Calu3 (cell line): ENCODE results near the gene PCNT. TPM values are rescaled to one million over a fixed set of nuclear protein-coding genes. Genes with fewer than 3 reads are reported as not detected.

Experiments used
- BruUV-seq: library from RNA; stranded (reverse); fragments of 400-500 nt; replicated peaks from 2 replicates; lab custom pipeline; 2021; lab: Mats Ljungman, UMichigan
- CTCF ChIA-PET: fragments of 300-600 bp; sonication (Branson Sonifier 250); formaldehyde crosslinking; loops from one replicate; lab custom pipeline; 2022; ENCODE audit warnings: antibody characterized with exemption; lab: Charles Lee
- DNase-seq: peaks from one replicate; pipeline ENCODE4 v3.0.0; 2022
- H3K27ac Mint-ChIP-seq: one replicate; pipeline ENCODE4 v1.8.0; 2022; ENCODE audit warnings: mixed read lengths; ENCODE audit not compliant: unreplicated experiment
- H3K27me3 Mint-ChIP-seq: one replicate; pipeline ENCODE4 v1.8.0; 2022; ENCODE audit warnings: mixed read lengths; ENCODE audit not compliant: unreplicated experiment
- H3K36me3 Mint-ChIP-seq: one replicate; pipeline ENCODE4 v1.8.0; 2022; ENCODE audit warnings: mild to moderate bottlenecking, moderate library complexity, mixed read lengths; ENCODE audit not compliant: insufficient read depth, unreplicated experiment
- H3K4me1 Mint-ChIP-seq: one replicate; pipeline ENCODE4 v1.8.0; 2022; ENCODE audit warnings: mild to moderate bottlenecking, low read depth, mixed read lengths; ENCODE audit not compliant: unreplicated experiment
- H3K4me3 Mint-ChIP-seq: one replicate; pipeline ENCODE4 v1.8.0; 2022; ENCODE audit warnings: mild to moderate bottlenecking, low read depth, moderate library complexity, mixed read lengths; ENCODE audit not compliant: unreplicated experiment
- H3K9me3 Mint-ChIP-seq: one replicate; pipeline ENCODE4 v1.8.0; 2022; ENCODE audit warnings: low read depth, mixed read lengths; ENCODE audit not compliant: unreplicated experiment
- intact Hi-C: fragments of 100-400 bp; cut with micrococcal nuclease; formaldehyde crosslinking; loops from one replicate; pipeline ENCODE4 v1.10.0; 2022; ENCODE audit not compliant: unreplicated experiment
- total RNA-seq: library from RNA; stranded (reverse); gene quantifications from 2 replicates; pipeline ENCODE4 v1.2.3, GENCODE V29; 2022
- TF ChIP-seq, protein P1 (sequence below): fragments of 200-600 bp; IDR thresholded peaks from one replicate; pipeline ENCODE4 v1.8.0; 2022; ENCODE audit warnings: antibody characterized with exemption; ENCODE audit not compliant: unreplicated experiment

PCNT gene
- total RNA-seq, 1 experiment from 2014 or later = 32.2 TPM

DNA sequence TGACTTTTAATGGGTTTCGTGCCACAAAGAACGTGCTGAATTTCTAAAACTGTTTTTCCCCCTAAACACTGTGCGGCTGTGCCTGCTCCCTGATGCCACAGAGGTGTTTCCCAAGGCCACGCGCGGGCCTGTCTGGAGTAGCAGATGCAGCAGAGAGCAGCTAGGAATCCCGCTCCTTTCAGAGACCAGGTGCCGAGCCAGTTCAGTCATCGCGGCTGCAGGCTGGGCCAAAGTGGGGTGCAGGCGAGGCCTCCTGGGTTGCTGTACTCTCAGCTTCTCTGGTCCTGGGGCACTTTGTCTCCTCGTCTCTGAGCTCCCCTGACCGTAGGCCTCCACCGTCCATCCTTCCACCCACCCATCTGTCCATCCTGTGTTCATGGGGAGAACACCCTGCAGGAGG is 117.4 kb downstream of the PCNT start:
- TF ChIP-seq, protein P1, sequence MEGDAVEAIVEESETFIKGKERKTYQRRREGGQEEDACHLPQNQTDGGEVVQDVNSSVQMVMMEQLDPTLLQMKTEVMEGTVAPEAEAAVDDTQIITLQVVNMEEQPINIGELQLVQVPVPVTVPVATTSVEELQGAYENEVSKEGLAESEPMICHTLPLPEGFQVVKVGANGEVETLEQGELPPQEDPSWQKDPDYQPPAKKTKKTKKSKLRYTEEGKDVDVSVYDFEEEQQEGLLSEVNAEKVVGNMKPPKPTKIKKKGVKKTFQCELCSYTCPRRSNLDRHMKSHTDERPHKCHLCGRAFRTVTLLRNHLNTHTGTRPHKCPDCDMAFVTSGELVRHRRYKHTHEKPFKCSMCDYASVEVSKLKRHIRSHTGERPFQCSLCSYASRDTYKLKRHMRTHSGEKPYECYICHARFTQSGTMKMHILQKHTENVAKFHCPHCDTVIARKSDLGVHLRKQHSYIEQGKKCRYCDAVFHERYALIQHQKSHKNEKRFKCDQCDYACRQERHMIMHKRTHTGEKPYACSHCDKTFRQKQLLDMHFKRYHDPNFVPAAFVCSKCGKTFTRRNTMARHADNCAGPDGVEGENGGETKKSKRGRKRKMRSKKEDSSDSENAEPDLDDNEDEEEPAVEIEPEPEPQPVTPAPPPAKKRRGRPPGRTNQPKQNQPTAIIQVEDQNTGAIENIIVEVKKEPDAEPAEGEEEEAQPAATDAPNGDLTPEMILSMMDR = no peak
- Mint-ChIP-seq H3K27ac (no peak overlapping the region), H3K9me3 (no peaks in the 10 kb centered on the region), H3K4me3 (no peak overlapping the region), H3K27me3 (no peaks in the 10 kb centered on the region), H3K36me3 (peaks cover 28% of the 10 kb centered on the region), H3K4me1 (no peaks in the 10 kb centered on the region)
- CTCF ChIA-PET = interaction anchor here (0.6 kb wide), 1 partner anchor 136 kb away, joined by 7 read pairs; no protein-coding TSS in a partner anchor
- no TSS peak for BruUV-seq
- DNase-seq = no peak
- intact Hi-C loops = no loop called here

DNA sequence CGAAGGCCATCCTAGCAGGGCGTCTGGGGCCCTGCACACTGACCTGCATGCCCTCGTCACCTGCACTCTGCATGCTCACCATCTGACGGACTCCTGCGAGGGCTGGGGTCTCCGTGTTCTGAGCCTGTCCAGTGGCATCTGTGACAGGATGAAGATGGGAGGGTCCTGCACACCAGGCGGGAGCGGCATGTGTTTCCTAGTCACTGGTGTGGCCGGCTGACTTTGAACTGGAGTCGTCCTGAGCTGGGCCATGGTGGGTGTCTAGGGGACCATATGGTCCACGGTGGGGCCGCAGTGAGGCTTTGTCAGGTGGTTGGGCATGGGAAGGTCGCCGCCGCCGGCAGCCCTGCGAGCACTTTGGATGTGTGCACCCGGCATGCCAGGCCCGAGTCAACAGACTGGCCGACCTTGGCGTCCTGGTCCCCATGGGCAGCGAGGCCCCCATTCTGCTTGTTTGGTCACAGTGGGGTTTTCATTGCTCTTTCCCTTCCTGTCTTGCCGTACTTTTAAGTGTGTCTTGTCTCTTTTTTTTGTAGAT is 118.1 kb downstream of the PCNT start:
- no peaks in the 10 kb centered on the region for H3K4me1 Mint-ChIP-seq
- no TSS peak for BruUV-seq
- TF ChIP-seq, protein P1 = no peak
- CTCF ChIA-PET = no interaction called here
- intact Hi-C loops = no loop called here
- H3K27me3 Mint-ChIP-seq = no peaks in the 10 kb centered on the region
- no peak overlapping the region for H3K27ac Mint-ChIP-seq
- no peak overlapping the region for H3K4me3 Mint-ChIP-seq
- peaks cover 28% of the 10 kb centered on the region for H3K36me3 Mint-ChIP-seq
- no peaks in the 10 kb centered on the region for H3K9me3 Mint-ChIP-seq
- no peak for DNase-seq

DNA sequence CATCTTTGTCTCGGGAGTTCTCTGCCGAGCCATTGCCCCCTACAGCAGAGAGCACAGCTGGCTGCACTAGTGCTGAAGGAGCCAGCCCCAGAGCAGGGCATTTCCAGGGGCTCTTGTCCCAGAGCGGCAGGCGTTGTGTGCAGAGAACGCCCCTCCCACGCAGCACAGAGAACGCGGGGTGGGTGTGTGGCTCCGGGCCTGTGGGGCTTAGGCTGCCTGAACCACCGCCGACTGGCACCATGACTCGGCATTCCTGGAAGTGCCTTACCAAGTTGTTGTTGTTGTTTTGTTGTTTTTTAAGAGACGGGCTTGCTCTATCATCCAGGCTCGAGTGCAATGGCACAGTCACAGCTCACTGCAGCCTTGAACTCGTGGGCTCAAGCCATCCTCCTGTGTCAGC is 119.0 kb downstream of the PCNT start:
- H3K4me3 Mint-ChIP-seq = no peak overlapping the region
- CTCF ChIA-PET = no interaction called here
- TF ChIP-seq, protein P1 = no peak
- peaks cover 22% of the 10 kb centered on the region for H3K36me3 Mint-ChIP-seq
- no peaks in the 10 kb centered on the region for H3K9me3 Mint-ChIP-seq
- H3K27ac Mint-ChIP-seq = no peak overlapping the region
- DNase-seq = no peak
- peaks cover 1% of the 10 kb centered on the region for H3K4me1 Mint-ChIP-seq
- no TSS peak for BruUV-seq
- no peaks in the 10 kb centered on the region for H3K27me3 Mint-ChIP-seq
- intact Hi-C loops = no loop called here

DNA sequence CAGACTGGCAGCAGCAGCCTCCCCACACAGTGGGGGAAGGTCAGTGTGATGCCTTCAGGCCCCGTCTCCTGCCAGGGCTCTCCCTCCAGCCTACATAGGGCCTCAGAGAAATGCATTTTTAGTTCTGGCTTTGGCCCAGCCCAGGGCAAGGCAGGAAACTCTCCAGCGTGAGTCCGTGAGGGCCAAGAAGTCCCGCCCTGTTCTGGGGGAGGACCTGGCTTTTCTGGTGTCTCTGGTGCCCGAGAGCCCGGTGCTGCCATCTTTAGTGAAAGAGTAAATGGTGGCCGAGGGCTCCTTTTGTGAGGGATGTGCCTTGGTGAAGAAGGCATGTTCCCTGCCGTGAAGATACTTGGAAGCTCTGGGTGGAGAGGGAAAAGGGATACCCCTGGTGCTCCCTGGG is 120.0 kb downstream of the PCNT start:
- DNase-seq = no peak
- Mint-ChIP-seq H3K27ac (no peak overlapping the region), H3K4me1 (peaks cover 11% of the 10 kb centered on the region), H3K36me3 (peaks cover 21% of the 10 kb centered on the region), H3K4me3 (no peak overlapping the region), H3K9me3 (no peaks in the 10 kb centered on the region), H3K27me3 (no peaks in the 10 kb centered on the region)
- BruUV-seq = no TSS peak
- TF ChIP-seq, protein P1 = no peak
- intact Hi-C loops = no loop called here
- CTCF ChIA-PET = no interaction called here
